ENCODE measurements around the gene STAT3. TPM values are rescaled to one million over a fixed set of nuclear protein-coding genes. Genes with fewer than 3 reads are reported as not detected.

The STAT3 gene
- polyA plus RNA-seq, 1 of the 3 experiments (the other 2 are of a cell fraction), result 35.7 TPM

- 7% methylated on average over 20 of the region's 44 CpGs for WGBS (ENCODE audit: low lambda C conversion rate)
- peaks cover 6% of the 10 kb centered on the region for H3F3A ChIP-seq (replicated peaks; ENCODE audit: insufficient read depth)
- H3K36me3 ChIP-seq (replicated peaks in 1 of 2; ENCODE audit: control insufficient read depth in 1 of 2, insufficient read depth in 2 of 2, low read length in 1 of 2), result no peaks in the 10 kb centered on the region
- peak overlapping the region; percentile 89 for H2AFZ ChIP-seq (ENCODE audit: low read depth)
- peak overlapping the region; percentile 99 for H3K4me2 ChIP-seq
- peak overlapping the region; percentile 81 for H3K9ac ChIP-seq
- H3K27ac ChIP-seq (ENCODE audit: low read depth in 2 of 2, low read length in 1 of 2), result peak overlapping the region; percentile 67 to 85
- peak overlapping the region; percentile 71 to 92 for H3K4me3 ChIP-seq (ENCODE audit: low read depth in 2 of 2, low read length in 1 of 2)
- no peaks in the 10 kb centered on the region for H3K9me2 ChIP-seq
- peaks cover 17% of the 10 kb centered on the region for H4K20me1 ChIP-seq (ENCODE audit: insufficient read depth)
- H3K79me2 ChIP-seq (ENCODE audit: insufficient read depth), result peaks cover 39% of the 10 kb centered on the region
- peaks cover 14 to 21% of the 10 kb centered on the region in 2 experiments; a peak in 3 of 4 replicates for H3K4me1 ChIP-seq (ENCODE audit: control insufficient read depth in 1 of 2, insufficient read depth in 2 of 2, low read depth in 1 of 2, low read length in 1 of 2)
- TF ChIP-seq FOSL2 (IDR thresholded peaks at IDR 0.05; ENCODE audit: borderline replicate concordance, low read depth) (peak; percentile 77), SIN3A (IDR thresholded peaks at IDR 0.05; ENCODE audit: borderline replicate concordance, low read depth, low read length) (0 out of 2 replicates have a peak, but pooled peaks have one; percentile 12), JUND (IDR thresholded peaks at IDR 0.05) (peak; percentile 56; the same call in 1 of the 2 replicates), EZH2phosphoT487 (IDR thresholded peaks at IDR 0.05; ENCODE audit: borderline replicate concordance, low read depth) (no peak), NFIC (IDR thresholded peaks at IDR 0.05; ENCODE audit: borderline replicate concordance) (peak; percentile 56), REST (IDR thresholded peaks at IDR 0.05; ENCODE audit: low read depth, low read length) (peak; percentile 76), RXRA (IDR thresholded peaks at IDR 0.05; ENCODE audit: borderline replicate concordance, low read depth) (no peak)
- TF ChIP-seq, protein P1, sequence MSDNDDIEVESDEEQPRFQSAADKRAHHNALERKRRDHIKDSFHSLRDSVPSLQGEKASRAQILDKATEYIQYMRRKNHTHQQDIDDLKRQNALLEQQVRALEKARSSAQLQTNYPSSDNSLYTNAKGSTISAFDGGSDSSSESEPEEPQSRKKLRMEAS (IDR thresholded peaks at IDR 0.05; ENCODE audit: low read depth), result peak; percentile 61; the same call in 1 of the 2 replicates
- H3K9me3 ChIP-seq, result no peaks in the 10 kb centered on the region
- DNase-seq, result peak; percentile 74
- ChIA-PET POLR2A (interaction anchor here (0.6 to 1.2 kb wide), 6 partner anchors 28 to 496 kb away, joined by 3 to 6 read pairs (median 4); partner anchors contain the start of gene VPS25), CTCF (interaction anchor here (0.8 to 2.9 kb wide), 5 partner anchors 16 to 160 kb away, joined by 3 to 13 read pairs (median 4); no protein-coding TSS in a partner anchor)
- H3K27me3 ChIP-seq (ENCODE audit: insufficient read depth), result no peaks in the 10 kb centered on the region
These were observed 111.5 kb downstream of the STAT3 start for GRCh38 chr17:42276609-42277341.

GRCh38 chr17:42276359-42276608 is 112.0 kb downstream of the STAT3 start, which contains the start of gene STAT5B:
Gene STAT5B, minus strand, starts transcription at chr17:42276391. Its CDS starts 44,264 bp downstream, at chr17:42232127.
- POLR2A ChIA-PET, result interaction anchor here (0.6 to 1.4 kb wide), 3 partner anchors 54 to 497 kb away, joined by 3 to 4 read pairs (median 3); partner anchors contain the start of gene VPS25
- peak within 1 kb of the TSS; percentile 99 for H3K4me2 ChIP-seq
- H3K4me3 ChIP-seq (ENCODE audit: low read depth in 2 of 2, low read length in 1 of 2), result peak within 1 kb of the TSS; percentile 71 to 92
- H2AFZ ChIP-seq (ENCODE audit: low read depth), result peak within 1 kb of the TSS; percentile 89
- H3K4me1 ChIP-seq (ENCODE audit: control insufficient read depth in 1 of 2, insufficient read depth in 2 of 2, low read depth in 1 of 2, low read length in 1 of 2), result peaks cover 14 to 21% of the 10 kb centered on the region in 2 experiments; a peak in 3 of 4 replicates
- H3K79me2 ChIP-seq (ENCODE audit: insufficient read depth), result peaks cover 42% of the 10 kb centered on the region
- DNase-seq, result peak; percentile 96
- peak within 1 kb of the TSS; percentile 67 to 85 for H3K27ac ChIP-seq (ENCODE audit: low read depth in 2 of 2, low read length in 1 of 2)
- H3K36me3 ChIP-seq (replicated peaks in 1 of 2; ENCODE audit: control insufficient read depth in 1 of 2, insufficient read depth in 2 of 2, low read length in 1 of 2), result no peaks in the 10 kb centered on the region
- no peaks in the 10 kb centered on the region for H3K9me2 ChIP-seq
- H3F3A ChIP-seq (replicated peaks; ENCODE audit: insufficient read depth), result peaks cover 6% of the 10 kb centered on the region
- no peaks in the 10 kb centered on the region for H3K27me3 ChIP-seq (ENCODE audit: insufficient read depth)
- H3K9me3 ChIP-seq, result no peaks in the 10 kb centered on the region
- H4K20me1 ChIP-seq (ENCODE audit: insufficient read depth), result peaks cover 20% of the 10 kb centered on the region
- WGBS (ENCODE audit: low lambda C conversion rate), result 0% methylated on average over 4 of the region's 47 CpGs
- peak within 1 kb of the TSS; percentile 81 for H3K9ac ChIP-seq
- CTCF ChIA-PET, result interaction anchor here (2.9 kb wide), 1 partner anchor 36 kb away, joined by 13 read pairs; no protein-coding TSS in a partner anchor
- TF ChIP-seq YY1 (IDR thresholded peaks at IDR 0.05; ENCODE audit: low read depth) (no peak), RAD21 (IDR thresholded peaks at IDR 0.05; ENCODE audit: low read length) (no peak), GATA2 (CRISPR knock-in tag; IDR thresholded peaks at IDR 0.05) (no peak), EP300 (IDR thresholded peaks at IDR 0.05; ENCODE audit: borderline replicate concordance in 1 of 2, low read depth in 1 of 2, low read length in 1 of 2) (no peak), TCF12 (IDR thresholded peaks at IDR 0.05) (no peak), RCOR1 (IDR thresholded peaks at IDR 0.05; ENCODE audit: low read length) (no peak), IRF3 (IDR thresholded peaks at IDR 0.05; ENCODE audit: low read depth, low read length) (no peak), POLR2AphosphoS5 (IDR thresholded peaks at IDR 0.05; ENCODE audit: low read depth, low read length) (no peak), MEF2A (IDR thresholded peaks at IDR 0.05; ENCODE audit: borderline replicate concordance, low read depth) (no peak), FOXJ3 (CRISPR knock-in tag; IDR thresholded peaks at IDR 0.05) (no peak), EZH2phosphoT487 (IDR thresholded peaks at IDR 0.05; ENCODE audit: borderline replicate concordance, low read depth) (no peak)
- TF ChIP-seq, protein P2, sequence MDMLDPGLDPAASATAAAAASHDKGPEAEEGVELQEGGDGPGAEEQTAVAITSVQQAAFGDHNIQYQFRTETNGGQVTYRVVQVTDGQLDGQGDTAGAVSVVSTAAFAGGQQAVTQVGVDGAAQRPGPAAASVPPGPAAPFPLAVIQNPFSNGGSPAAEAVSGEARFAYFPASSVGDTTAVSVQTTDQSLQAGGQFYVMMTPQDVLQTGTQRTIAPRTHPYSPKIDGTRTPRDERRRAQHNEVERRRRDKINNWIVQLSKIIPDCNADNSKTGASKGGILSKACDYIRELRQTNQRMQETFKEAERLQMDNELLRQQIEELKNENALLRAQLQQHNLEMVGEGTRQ (IDR thresholded peaks at IDR 0.05; ENCODE audit: borderline replicate concordance, low read depth, low read length), result no peak
- TF ChIP-seq, protein P1 (IDR thresholded peaks at IDR 0.05; ENCODE audit: low read depth), result no peak
